ENCODE measurements around the gene ZNF354C.

ZNF354C gene

DNA sequence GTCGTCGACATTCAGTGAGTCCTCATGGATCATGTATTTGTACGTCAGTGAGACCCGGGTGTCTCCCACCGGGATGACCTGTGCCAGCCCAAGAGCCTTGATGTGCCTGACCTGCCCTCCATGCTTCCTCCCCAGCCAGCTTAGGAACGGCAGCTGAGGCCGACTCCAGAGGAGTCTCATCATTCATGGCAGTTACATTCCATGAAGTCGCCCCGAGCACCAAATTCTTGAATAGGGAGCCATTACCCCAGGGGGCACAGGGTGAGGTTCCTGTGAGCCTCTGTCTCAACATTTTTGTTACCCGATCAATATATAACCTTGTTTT is 67.8 kb downstream of the ZNF354C start:
- no peak for DNase-seq

DNA sequence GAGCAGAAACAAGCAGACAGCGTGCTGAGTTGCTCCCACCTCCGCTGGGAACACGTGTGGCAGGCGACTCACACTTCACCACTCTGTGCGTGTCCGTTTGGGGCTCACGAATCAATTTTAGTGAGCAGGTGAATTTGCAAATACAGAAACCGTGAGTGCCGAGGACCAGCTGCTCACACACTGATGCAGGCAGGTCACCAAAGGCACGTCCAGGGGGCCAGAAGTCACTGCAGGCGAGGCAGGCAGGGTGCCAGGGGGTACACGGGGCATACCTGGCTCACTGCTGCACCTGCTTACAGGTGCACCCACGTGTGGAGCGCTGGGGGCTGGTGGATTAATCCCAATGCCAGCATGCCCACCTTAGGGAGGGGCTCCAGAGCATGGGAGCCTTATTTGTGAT is 68.8 kb downstream of the ZNF354C start:
- no peak for DNase-seq

DNA sequence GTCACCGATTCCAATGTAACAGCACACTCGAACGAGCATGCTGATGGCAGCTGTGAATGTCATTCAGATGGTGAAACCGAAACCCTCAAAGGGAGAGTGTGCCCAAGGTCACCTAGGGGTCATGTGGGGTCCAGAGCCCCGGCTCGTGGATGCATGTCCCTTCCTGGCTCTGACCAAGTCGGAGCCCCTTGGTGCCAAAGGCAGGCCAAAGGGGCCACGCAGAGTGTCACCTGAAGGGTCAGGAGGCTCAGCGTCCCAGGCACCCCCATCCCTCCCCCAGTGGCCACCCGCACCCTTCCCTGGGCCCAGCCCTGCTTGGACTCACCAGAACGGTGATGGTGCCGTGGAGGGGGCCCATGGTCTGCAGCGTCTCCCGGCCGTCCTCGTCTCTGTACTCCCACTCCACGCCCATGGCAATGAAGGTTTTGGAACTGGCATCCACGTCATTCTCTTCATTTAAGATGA is 69.5 kb downstream of the ZNF354C start:
- no peak for DNase-seq

DNA sequence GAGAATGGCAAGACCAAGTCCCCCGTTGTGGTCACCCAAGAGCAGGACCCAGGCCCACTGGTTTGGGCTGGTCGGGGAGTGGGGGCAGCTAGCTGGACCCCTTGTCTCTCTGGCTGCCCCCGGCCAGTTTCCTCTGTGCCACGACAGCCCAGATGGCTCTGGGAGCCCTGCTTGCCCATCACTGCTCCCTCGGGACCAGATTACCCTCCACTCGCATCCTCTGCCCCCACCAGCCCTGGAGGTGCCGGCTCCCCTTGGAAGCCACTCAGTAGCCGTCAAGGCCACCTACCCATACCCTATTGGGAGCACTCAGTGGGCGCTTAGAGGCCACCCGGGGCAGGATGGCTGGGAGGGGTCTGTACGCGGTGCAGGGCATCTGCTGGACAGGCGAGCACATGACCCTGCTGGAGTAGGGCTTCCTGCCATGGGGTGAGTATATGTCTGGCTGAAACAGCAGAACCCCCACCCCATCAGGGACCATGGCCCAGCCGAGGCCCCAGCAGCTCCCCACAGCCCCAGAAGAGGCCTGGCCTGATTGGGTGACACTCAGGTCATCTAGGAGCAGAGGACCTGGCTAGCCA is 70.0 kb downstream of the ZNF354C start:
- no peak for DNase-seq

DNA sequence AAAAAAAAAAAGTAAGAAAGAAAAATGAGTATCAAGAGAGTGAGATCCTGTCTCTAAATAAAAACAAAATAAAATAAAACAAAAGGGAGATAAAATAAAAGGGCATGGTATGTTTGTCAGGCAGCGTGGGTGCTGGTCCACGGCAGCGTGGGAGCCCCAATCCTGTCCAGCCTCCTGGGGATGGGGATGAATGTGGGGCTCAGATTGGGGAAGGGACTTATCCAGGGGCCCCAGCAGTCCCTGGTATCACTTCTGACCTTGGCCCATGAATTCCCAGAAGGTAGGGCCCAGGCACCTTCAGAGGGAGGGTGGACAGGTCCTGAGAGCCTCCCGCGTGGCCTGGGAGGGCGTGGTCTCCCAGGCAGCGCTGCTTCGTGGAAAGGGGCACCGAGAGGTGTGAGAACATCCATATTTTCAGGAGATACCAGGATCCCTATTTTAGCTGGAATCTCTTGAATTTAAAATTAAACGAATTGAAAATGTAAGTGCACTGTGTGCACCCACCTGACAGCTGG is 71.2 kb downstream of the ZNF354C start:
- no peak for DNase-seq

DNA sequence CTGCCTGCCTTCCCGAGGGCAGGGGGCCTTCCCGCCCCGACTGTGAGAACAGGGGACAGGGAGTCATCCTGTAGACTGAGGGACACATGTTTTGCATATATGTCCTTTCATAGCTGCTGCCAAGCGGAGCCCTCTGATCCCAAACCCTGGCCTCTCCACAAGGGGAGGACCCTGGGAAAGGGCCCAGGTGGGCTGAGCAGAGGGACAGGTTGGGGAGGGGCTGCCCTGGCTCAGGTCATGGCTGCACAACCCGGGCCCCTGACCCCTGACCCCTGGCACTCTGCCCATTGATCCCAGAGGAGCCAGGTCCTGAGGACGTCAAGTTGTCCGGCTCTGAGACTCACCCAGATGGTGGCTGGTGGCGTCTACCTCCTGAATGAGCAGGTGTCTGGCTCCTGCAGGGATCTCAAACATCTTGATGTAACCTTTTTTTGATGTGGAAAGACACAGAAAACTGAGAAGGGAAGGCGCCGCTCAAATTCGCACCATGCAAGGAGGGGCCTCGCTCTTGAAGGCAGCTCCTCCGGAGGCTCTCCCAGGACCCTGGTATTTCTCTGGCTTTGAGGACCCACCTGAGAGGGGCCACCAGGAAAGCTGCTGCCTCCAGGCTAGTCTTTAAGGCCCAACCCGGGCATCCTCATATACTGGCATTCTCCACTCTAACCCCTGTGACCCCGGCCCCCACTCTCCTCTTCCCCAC is 71.9 kb downstream of the ZNF354C start:
- DNase-seq = no peak

DNA sequence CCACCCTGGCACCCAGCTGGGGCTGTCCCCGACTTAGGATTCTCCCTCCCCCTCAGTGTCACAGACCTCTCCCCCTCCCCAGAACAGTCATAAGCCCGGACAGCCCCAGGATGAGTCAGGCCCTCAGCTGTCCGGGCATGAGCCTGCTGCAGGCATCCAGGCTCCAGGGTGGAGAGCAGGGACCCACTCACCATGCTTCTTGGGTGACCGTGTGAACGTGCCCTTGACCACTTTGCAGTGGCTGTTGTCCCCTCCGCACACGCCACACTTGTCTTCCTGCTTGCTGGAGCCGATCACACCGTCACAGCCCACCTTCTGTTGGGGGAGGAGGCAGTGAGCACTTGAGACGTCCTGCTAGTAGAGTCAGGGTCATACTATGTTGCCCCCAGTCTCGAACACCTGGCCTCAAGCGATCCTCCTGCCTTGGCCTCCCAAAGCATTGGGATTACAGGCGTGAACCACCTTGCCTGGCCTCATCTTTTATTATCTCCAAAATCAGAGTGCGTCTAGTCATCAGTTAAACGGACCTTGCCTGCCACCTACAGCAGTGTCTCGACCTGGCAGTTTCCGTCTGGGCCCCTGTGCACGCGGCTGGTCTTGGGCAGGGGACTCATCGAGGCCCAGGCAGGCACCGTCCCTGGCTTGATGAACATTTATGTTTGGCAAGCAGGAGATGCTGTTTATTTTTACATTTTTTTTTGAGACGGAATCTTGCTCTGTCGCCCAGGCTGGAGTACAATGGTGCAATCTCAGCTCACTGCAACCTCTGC is 72.6 kb downstream of the ZNF354C start:
- no peak for DNase-seq
